Measurements from ENCODE around the gene GRIP2. TPM values are rescaled to one million over a fixed set of nuclear protein-coding genes. Genes with fewer than 3 reads are reported as not detected.

GRIP2 gene
- total and polyA plus RNA-seq, 2 donors = 0.91 to 6.9 TPM

DNA sequence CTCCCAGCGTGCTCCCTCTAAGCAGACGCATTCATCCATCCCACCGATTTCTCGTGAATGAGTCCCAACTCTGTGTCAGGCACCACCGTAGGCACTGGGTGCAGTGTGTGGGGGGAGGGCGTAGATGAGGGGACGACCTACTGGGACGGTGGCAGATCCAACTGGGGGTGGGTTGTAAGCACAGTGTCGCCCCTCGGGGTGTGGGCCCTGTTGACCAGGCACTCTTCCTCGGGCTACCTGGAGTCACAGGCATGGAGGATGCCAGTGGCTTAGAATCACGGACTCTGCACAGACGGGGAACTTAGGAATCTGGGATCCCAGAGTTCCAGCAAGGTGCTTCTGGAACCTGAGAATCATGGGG lies 71.5 kb downstream of the GRIP2 start:
- Histone ChIP-seq H3K4me1 (ENCODE audit: insufficient read depth) (no peaks in the 10 kb centered on the region), H3K36me3 (ENCODE audit: insufficient read depth) (no peaks in the 10 kb centered on the region), H3K4me3 (ENCODE audit: low read depth, low read length) (no peak overlapping the region), H3K27ac (ENCODE audit: low read depth) (no peak overlapping the region)
- WGBS = 93% methylated on average over 13 of the region's 13 CpGs
- no peak for DNase-seq (ENCODE audit: extremely low spot score)

DNA sequence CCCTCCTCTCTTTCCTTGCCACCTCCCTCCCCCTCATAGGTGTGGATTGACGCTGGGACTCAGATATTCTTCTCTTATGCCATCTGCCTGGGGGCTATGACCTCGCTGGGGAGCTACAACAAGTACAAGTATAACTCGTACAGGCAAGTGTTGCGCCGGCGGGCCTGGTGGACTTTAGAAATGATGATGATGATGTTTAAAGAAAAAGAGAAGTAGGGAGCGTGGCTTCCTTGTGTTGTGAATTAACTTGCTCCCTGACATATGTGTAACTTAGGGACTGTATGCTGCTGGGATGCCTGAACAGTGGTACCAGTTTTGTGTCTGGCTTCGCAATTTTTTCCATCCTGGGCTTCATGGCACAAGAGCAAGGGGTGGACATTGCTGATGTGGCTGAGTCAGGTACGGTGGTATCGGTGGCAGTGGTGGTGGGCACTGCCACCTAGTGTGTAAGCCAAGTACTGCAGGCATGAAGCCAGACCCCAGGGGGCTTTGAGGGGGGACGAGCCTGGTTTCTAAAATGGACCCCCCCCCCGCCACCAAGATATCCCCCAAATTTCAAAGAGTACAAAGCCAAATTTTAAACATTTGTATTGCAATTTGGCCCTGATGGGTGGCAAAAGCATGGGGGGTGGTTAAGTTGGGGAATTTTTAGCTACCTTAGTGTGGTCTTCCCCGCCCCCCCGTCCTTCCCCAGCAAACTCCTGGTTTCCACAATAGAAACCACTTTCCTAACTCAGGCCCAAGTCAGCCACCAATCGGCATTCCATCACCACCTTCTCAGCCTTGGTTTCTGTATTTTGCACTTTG lies 72.1 kb downstream of the GRIP2 start:
- Histone ChIP-seq H3K27ac (ENCODE audit: low read depth) (no peak overlapping the region), H3K4me3 (ENCODE audit: low read depth, low read length) (no peak overlapping the region), H3K4me1 (ENCODE audit: insufficient read depth) (no peaks in the 10 kb centered on the region), H3K36me3 (ENCODE audit: insufficient read depth) (no peaks in the 10 kb centered on the region)
- no peak for DNase-seq (ENCODE audit: extremely low spot score)
- WGBS = 62% methylated on average over 15 of the region's 15 CpGs

DNA sequence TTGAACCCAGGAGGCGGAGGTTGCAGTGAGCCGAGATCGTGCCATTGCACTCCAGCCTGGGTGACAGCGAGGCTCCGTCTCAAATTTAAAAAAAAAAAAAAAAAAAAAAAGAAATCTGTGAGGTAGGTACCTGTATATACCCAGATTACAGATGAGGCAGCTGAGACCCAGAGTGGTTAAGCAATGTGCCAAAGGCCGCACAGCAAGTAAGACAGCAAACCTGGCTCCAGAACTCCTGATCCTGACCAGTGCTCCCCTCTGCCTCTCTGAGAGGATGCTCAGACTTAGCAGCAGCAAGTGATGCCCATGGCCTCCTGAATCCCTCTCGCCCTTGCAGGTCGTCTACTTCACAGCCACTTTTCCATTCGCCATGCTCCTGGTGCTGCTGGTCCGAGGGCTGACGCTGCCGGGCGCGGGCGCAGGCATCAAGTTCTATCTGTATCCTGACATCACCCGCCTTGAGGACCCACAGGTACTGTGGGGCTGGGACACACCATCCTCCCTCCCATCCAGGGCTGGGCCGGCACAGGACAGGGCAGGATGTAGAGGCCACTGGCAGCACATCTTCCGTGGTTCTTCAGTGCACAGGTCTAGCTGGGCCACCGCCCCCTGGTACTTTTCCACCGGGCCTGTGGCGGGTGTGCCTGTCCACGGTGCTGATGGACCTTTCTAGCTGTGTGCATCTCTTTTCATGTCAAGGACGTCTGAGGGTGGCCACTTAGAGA lies 73.8 kb downstream of the GRIP2 start:
- H3K36me3 ChIP-seq (ENCODE audit: insufficient read depth) = no peaks in the 10 kb centered on the region
- H3K4me3 ChIP-seq (ENCODE audit: low read depth, low read length) = no peak overlapping the region
- no peak overlapping the region for H3K27ac ChIP-seq (ENCODE audit: low read depth)
- no peaks in the 10 kb centered on the region for H3K4me1 ChIP-seq (ENCODE audit: insufficient read depth)
- DNase-seq (ENCODE audit: extremely low spot score) = no peak
- 94% methylated on average over 23 of the region's 23 CpGs for WGBS

DNA sequence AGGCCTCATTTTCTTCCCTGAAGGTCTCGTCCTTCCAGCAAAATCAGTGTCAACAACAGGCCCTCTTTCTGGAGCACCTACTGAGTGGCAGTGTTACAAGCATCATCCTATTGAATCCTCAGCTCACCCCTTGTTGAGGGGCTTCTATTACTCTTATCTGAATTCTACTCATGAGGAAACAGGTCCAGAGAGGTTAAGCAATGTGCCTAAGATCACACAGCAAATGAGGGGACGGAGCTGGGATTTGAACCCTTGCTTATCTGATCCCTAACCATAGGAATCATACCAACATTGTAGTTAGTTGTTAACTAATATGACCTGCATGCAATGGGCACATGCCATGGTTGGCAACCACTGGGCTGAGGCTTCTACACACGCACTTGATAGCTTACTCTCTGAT lies 74.7 kb downstream of the GRIP2 start:
- Histone ChIP-seq H3K27ac (ENCODE audit: low read depth) (no peak overlapping the region), H3K36me3 (ENCODE audit: insufficient read depth) (no peaks in the 10 kb centered on the region), H3K4me1 (ENCODE audit: insufficient read depth) (no peaks in the 10 kb centered on the region), H3K4me3 (ENCODE audit: low read depth, low read length) (no peak overlapping the region)
- DNase-seq (ENCODE audit: extremely low spot score) = no peak
- 97% methylated on average over 3 of the region's 3 CpGs for WGBS

DNA sequence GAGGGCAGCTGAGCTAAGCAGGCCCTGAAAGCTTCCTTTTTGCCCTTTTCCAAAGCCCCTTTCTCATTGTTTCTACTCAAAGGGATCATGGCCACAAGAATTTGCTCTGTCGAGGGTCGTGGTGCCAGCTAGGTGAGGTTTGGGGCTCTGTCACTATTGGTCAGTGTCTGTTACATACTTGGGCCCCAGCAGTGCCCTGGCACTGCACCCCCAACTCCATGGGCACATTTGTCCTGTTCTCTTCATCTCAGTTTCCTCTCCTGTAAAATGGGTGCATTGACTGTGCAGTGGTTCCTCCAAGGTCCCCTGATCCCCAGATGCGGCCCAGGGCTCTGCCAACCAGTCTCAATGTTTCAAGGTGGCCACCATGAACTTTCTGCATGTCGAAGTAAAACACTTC lies 75.6 kb downstream of the GRIP2 start:
- Histone ChIP-seq H3K4me3 (ENCODE audit: low read depth, low read length) (no peak overlapping the region), H3K4me1 (ENCODE audit: insufficient read depth) (no peaks in the 10 kb centered on the region), H3K27ac (ENCODE audit: low read depth) (no peak overlapping the region), H3K36me3 (ENCODE audit: insufficient read depth) (no peaks in the 10 kb centered on the region)
- 98% methylated on average over 4 of the region's 4 CpGs for WGBS
- no peak for DNase-seq (ENCODE audit: extremely low spot score)

DNA sequence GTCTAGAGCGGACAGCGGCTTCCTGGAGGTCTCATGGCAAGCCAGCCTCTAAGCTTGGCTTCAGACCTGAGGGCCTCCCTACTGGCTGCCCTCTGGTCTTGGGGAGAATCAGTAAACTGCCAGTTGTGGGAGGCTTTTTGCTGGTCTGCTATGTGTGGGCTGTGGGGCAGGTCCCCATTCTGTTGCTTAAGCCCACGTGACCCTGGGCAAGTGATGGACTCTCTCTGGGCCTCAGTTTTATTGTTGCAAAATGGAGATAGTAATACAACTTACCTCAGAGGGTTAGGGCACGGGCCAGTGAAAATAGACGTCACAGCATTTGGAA lies 76.0 kb downstream of the GRIP2 start:
- no peak for DNase-seq (ENCODE audit: extremely low spot score)
- Histone ChIP-seq H3K27ac (ENCODE audit: low read depth) (no peak overlapping the region), H3K4me3 (ENCODE audit: low read depth, low read length) (no peak overlapping the region), H3K36me3 (ENCODE audit: insufficient read depth) (no peaks in the 10 kb centered on the region), H3K4me1 (ENCODE audit: insufficient read depth) (no peaks in the 10 kb centered on the region)
- 98% methylated on average over 5 of the region's 5 CpGs for WGBS

DNA sequence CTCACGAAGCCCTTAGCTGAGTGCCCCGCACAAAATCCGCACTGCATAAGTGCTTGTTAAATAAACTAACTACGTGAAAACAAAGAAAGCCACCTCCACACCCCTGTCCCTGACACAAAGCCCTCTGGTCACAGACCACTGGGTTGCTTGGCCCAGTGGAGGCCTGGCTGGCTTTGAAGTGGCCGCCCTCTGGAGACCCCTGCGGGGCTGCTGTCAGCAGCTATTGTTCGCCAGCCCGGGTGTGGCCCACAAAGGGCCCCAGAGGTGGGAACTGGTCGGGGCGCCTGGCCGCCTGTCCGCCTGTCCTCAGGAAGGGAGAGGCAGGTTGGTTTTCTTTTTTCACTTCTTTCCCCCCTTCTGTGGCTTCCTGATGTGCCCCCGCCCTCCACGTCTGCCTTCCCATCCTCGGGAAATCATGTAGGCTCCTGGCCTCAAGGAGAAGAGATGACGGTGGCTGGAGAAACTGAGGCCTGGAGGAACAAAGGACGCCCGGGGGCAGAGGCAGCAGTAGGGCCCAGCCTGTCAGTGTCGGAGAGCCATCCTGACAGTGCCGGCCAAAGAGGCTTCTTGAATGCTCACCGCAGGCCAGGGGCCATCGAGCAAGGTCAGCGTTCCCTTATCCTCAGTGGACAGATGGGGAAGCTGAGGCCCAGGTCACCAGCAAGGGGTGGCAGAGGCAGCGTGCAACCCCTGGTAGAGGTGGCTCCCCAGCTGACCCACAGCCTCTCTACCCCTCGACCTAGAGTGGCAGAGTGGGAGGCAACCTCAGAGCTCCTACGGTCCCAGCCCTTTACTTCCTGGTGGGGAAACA lies 76.6 kb downstream of the GRIP2 start:
- no peak for DNase-seq (ENCODE audit: extremely low spot score)
- 89% methylated on average over 26 of the region's 26 CpGs for WGBS
- no peaks in the 10 kb centered on the region for H3K36me3 ChIP-seq (ENCODE audit: insufficient read depth)

DNA sequence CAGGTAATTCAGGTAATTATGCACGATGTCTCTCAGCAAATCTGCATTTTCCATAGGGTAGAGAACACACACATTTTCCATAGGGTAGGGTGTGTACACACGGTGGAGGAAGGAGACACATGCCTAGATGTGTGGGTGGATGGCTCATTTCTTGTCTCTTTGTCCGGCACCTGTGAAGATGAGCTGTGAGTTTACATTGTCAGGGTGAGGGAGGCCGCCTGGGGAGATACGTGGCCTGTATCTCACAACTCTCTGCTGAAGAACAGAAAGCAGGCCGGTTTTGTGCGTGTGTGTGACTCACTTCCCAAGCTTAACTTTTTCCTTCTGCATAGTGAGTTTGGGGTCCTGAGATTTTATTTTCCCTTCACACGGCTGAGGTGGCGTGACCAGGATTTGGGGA lies 77.4 kb downstream of the GRIP2 start:
- Histone ChIP-seq H3K36me3 (ENCODE audit: insufficient read depth) (no peaks in the 10 kb centered on the region), H3K4me1 (ENCODE audit: insufficient read depth) (no peaks in the 10 kb centered on the region), H3K4me3 (ENCODE audit: low read depth, low read length) (no peak overlapping the region), H3K27ac (ENCODE audit: low read depth) (no peak overlapping the region)
- DNase-seq (ENCODE audit: extremely low spot score) = no peak
- 93% methylated on average over 9 of the region's 9 CpGs for WGBS

More for the DNA sequence above, 76.6 kb downstream of the GRIP2 start:
- Histone ChIP-seq H3K27ac (ENCODE audit: low read depth) (no peak overlapping the region), H3K4me1 (ENCODE audit: insufficient read depth) (no peaks in the 10 kb centered on the region), H3K4me3 (ENCODE audit: low read depth, low read length) (no peak overlapping the region)

DNA sequence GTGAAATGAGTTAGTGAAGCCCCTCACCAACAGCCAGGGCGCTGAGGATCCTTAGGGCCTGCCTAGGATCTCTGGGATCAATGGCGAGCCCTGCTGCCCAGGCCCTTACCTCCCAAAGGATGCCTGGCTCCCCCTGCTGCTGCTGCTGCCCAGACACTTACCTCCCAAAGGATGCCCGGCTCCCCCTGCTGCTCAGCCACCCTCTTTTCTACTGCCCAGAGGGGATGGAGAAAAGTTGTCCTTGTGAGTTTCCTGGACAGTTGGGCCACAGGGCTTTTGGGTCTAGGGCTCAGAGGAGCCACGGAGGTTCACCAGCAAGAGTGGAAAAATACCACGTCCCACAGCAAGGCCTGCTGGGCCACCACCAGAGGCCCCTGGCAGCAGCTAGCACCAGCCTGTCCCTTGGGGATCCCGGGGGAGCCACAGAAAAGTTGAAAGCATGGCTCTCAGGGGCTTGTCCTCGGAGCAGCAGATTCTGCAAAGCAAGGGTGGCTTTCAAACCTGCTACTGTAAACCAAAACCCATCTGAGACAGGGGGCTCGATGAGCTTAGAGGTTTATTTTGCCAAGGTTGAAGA lies 78.3 kb downstream of the GRIP2 start:
- no peak overlapping the region for H3K27ac ChIP-seq (ENCODE audit: low read depth)
- DNase-seq (ENCODE audit: extremely low spot score) = no peak
- no peak overlapping the region for H3K4me3 ChIP-seq (ENCODE audit: low read depth, low read length)
- 88% methylated on average over 8 of the region's 8 CpGs for whole genome bisulfite sequencing
- H3K4me1 ChIP-seq (ENCODE audit: insufficient read depth) = no peaks in the 10 kb centered on the region
- no peaks in the 10 kb centered on the region for H3K36me3 ChIP-seq (ENCODE audit: insufficient read depth)

DNA sequence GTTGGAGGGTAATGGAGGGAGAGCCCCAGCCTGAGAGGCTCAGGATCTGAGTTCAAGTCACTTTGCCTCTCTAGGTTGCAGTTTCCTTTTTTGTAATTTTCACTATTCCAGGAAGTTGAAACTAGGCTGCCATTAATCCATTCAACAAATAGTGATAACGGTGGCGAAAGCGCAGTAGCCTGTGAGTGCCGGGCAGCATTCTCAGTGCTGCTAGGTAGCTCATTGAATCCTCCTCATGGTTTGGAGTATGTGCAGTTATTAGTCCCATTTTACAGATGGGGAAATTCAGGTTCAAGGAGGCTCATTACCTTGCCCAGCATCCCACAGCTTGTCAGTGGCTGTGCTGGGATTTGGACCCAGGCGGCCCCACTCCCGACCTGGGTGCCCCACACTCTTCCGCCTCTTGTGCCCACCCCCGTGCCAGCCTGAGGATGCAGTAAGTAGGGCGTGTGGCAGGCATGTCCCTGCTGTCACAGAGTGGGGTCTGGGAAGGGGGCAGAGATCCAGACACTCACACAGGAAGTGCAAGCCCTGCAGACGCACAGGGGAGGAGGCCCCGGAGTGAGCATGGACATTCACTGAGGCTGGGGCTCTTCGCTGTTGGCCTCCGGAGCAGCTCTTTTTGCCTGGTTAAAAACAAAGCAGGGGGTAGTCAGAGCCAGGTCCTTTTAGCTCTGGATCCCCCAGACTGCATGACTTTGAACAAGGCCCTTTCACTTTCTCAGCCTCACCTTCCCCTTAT lies 79.0 kb downstream of the GRIP2 start:
- no peak overlapping the region for H3K27ac ChIP-seq (ENCODE audit: low read depth)
- H3K36me3 ChIP-seq (ENCODE audit: insufficient read depth) = no peaks in the 10 kb centered on the region
- DNase-seq (ENCODE audit: extremely low spot score) = no peak
- WGBS = 87% methylated on average over 13 of the region's 13 CpGs
- H3K4me3 ChIP-seq (ENCODE audit: low read depth, low read length) = no peak overlapping the region
- H3K4me1 ChIP-seq (ENCODE audit: insufficient read depth) = no peaks in the 10 kb centered on the region

DNA sequence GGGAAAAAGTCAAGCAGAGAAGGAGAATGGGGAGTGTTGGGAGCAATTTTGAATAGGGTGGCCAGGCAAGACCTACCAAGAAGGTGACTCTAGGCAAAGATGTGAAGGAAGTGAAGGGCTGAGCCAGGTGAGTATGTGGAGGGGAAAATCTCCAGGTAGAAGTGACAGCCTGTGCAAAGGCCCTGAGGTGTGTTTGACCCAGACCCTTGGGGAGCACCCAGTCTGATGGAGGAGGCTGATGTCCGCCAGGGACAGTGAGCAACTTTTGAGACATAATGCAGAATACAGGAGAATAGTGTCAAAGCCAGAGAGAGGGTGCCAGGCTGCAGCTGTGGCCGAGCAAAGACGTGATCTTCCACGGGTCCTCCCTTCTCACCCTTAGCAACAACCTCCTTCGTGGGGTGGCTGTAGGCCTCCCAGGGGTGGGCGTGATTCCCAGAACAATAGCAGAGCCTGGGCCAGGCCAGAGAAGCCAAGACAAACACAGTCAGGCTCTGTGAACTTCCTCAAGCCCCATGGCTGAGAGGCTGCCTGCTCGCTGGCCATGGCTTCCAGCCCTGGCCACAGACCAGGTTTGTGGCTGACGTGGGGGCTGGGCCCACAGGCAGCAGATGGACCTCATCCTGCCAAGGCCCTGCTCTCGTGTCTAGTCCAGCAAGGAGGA lies 79.7 kb downstream of the GRIP2 start:
- Histone ChIP-seq H3K27ac (ENCODE audit: low read depth) (no peak overlapping the region), H3K4me3 (ENCODE audit: low read depth, low read length) (no peak overlapping the region), H3K36me3 (ENCODE audit: insufficient read depth) (no peaks in the 10 kb centered on the region), H3K4me1 (ENCODE audit: insufficient read depth) (no peaks in the 10 kb centered on the region)
- WGBS = 35% methylated on average over 9 of the region's 9 CpGs
- DNase-seq (ENCODE audit: extremely low spot score) = no peak

DNA sequence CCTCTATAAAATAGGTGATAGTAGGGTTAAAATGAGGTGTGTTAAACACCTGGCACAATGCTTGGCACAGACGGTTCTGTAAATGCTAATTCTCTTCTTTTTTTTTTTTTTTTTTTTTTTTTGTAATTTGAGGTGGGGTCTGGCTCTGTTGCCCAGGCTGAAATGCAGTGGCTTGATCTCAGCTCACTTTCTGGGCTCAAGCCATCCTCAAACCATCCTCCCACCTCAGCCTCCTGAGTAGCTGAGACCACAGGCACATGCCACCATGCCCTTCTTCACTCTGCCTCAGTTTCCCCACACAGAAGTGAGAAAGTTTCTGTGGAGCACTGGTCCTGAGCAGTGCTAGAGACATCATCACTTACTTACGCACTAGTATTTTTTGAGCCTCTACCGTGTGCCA lies 80.4 kb downstream of the GRIP2 start:
- Histone ChIP-seq H3K4me1 (ENCODE audit: insufficient read depth) (no peaks in the 10 kb centered on the region), H3K4me3 (ENCODE audit: low read depth, low read length) (no peak overlapping the region), H3K27ac (ENCODE audit: low read depth) (no peak overlapping the region), H3K36me3 (ENCODE audit: insufficient read depth) (no peaks in the 10 kb centered on the region)
- no peak for DNase-seq (ENCODE audit: extremely low spot score)
- 88% methylated on average over 3 of the region's 3 CpGs for WGBS

DNA sequence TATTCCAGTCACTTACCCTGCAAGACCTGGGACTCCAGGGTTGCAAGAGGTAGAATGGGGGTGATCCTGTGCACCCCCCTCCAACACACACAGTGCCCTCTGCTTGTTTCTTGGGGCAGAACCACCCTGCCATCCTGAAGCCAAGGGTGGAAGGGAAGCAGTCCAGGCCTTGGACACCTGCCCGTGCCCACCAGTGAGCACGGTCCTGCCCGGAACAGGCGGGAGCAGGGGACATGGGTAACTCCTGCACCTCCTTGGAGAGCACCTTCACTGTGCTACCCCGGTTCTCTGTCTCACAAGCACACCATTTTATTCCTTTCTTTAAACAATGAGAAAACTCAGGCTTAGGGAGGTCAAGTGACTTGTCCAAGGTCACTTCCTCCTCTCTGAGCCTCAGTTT lies 80.8 kb downstream of the GRIP2 start:
- WGBS = 96% methylated on average over 5 of the region's 5 CpGs
- no peak for DNase-seq (ENCODE audit: extremely low spot score)
- Histone ChIP-seq H3K36me3 (ENCODE audit: insufficient read depth) (no peaks in the 10 kb centered on the region), H3K27ac (ENCODE audit: low read depth) (no peak overlapping the region), H3K4me1 (ENCODE audit: insufficient read depth) (no peaks in the 10 kb centered on the region), H3K4me3 (ENCODE audit: low read depth, low read length) (no peak overlapping the region)
